Panc1 (cell line): Measurements from ENCODE around the gene LIPI. TPM values are rescaled to one million over a fixed set of nuclear protein-coding genes. Genes with fewer than 3 reads are reported as not detected.

Experiments
- ATAC-seq: fragments of 200-7000 bp; cut with Tn5 transposase; 2 replicates; pipeline ENCODE4 v1.9.1; 2020; ENCODE audit warnings: mild to moderate bottlenecking, moderate library complexity
- BruUV-seq: library from RNA; stranded (reverse); fragments of 400-500 nt; replicated peaks from 2 replicates; lab custom pipeline; 2021; lab: Mats Ljungman, UMichigan
- CTCF ChIA-PET: fragments of 300-600 bp; sonication (Branson Sonifier 250); formaldehyde crosslinking; loops from one replicate; lab custom pipeline; 2022; ENCODE audit warnings: antibody characterized with exemption; lab: Charles Lee
- POLR2A ChIA-PET: fragments of 300-600 bp; sonication (Branson Sonifier 250); formaldehyde crosslinking; loops from one replicate; lab custom pipeline; 2022; ENCODE audit warnings: antibody characterized with exemption; lab: Charles Lee
- DNase-seq: peaks from one replicate; pipeline ENCODE4 v3.0.0-alpha.2; 2010; ENCODE audit warnings: low read depth, low spot score
- H3K27ac ChIP-seq: 2 replicates; pipeline ENCODE4 v1.5.1; 2011; ENCODE audit warnings: mild to moderate bottlenecking, low read length, inconsistent platforms
- H3K27me3 ChIP-seq: fragments of 200-500 bp; sonication (Bioruptor generic); 2 replicates; pipeline ENCODE4 v1.6.0; 2014; ENCODE audit warnings: low read length, inconsistent platforms; ENCODE audit not compliant: control insufficient read depth, insufficient read depth
- H3K36me3 ChIP-seq: fragments of 200-500 bp; sonication (Bioruptor generic); 2 replicates; pipeline ENCODE4 v1.5.1; 2014; ENCODE audit warnings: inconsistent platforms, mild to moderate bottlenecking, low read length, moderate library complexity; ENCODE audit not compliant: control insufficient read depth, insufficient read depth
- H3K4me1 ChIP-seq: 2 replicates; pipeline ENCODE4 v1.5.1; 2011; ENCODE audit warnings: inconsistent platforms, mild to moderate bottlenecking, low read length, moderate library complexity; ENCODE audit not compliant: control insufficient read depth, insufficient read depth
- H3K4me3 ChIP-seq, 2 experiments: 2 replicates each; pipeline ENCODE4 v1.5.1; 2011 to 2012; ENCODE audit warnings: low read depth in 2 of 2, low read length in 2 of 2, mild to moderate bottlenecking in 2 of 2, inconsistent platforms in 1 of 2, moderate library complexity in 1 of 2
- H3K9me3 ChIP-seq: fragments of 200-500 bp; sonication (Bioruptor generic); 2 replicates; pipeline ENCODE4 v1.5.1; 2014; ENCODE audit warnings: low read depth, mild to moderate bottlenecking, inconsistent platforms, low read length, moderate library complexity; ENCODE audit not compliant: control insufficient read depth, insufficient read depth
- CTCF ChIP-seq: fragments of 450-650 bp; IDR thresholded peaks from 2 replicates; pipeline ENCODE4 v1.5.1; 2017; ENCODE audit warnings: mild to moderate bottlenecking
- POLR2AphosphoS5 ChIP-seq: IDR thresholded peaks from 2 replicates; pipeline ENCODE4 v1.6.1; 2012; ENCODE audit warnings: mild to moderate bottlenecking, low read depth, low read length, moderate library complexity
- SIN3A ChIP-seq: IDR thresholded peaks from 2 replicates; pipeline ENCODE4 v1.6.1; 2012; ENCODE audit warnings: low read depth, mild to moderate bottlenecking, low read length, moderate library complexity, borderline replicate concordance; ENCODE audit not compliant: insufficient read depth
- TCF7L2 ChIP-seq: IDR thresholded peaks from 2 replicates; pipeline ENCODE4 v1.6.1; 2011; ENCODE audit warnings: mild to moderate bottlenecking, low read depth, low read length, inconsistent platforms
- in situ Hi-C: cut with HindIII; loops from 2 replicates; pipeline ENCODE4 v1.10.0; 2016; ENCODE audit warnings: low sequenced_read_pairs, low pct_unique_long_range_greater_than_20kb
- intact Hi-C: fragments of 100-400 bp; cut with micrococcal nuclease; formaldehyde crosslinking; loops from one replicate; pipeline ENCODE4 v1.10.0; 2022; ENCODE audit not compliant: unreplicated experiment
- total RNA-seq: library from RNA; stranded (reverse); gene quantifications from one replicate; pipeline ENCODE4 v1.2.1, GENCODE V29; 2021; ENCODE audit not compliant: unreplicated experiment
- TF ChIP-seq, protein P1 (sequence below), 2 experiments: IDR thresholded peaks; 2 replicates each; pipeline ENCODE4 v1.6.1; 2011 to 2012; ENCODE audit warnings: low read depth in 2 of 2, control low read depth in 1 of 2, low read length in 1 of 2, mild to moderate bottlenecking in 1 of 2, moderate library complexity in 1 of 2; ENCODE audit not compliant: insufficient read depth in 1 of 2

Gene LIPI
- total RNA-seq, 1 experiment from 2014 or later, result not detected

- H3K4me3 ChIP-seq, result no peak overlapping the region
- ChIA-PET CTCF (no interaction called here), POLR2A (no interaction called here)
- DNase-seq (no peak), ATAC-seq (no peak)
- H3K36me3 ChIP-seq, result no peaks in the 10 kb centered on the region
- no peak for TF ChIP-seq CTCF
- TF ChIP-seq, protein P1, sequence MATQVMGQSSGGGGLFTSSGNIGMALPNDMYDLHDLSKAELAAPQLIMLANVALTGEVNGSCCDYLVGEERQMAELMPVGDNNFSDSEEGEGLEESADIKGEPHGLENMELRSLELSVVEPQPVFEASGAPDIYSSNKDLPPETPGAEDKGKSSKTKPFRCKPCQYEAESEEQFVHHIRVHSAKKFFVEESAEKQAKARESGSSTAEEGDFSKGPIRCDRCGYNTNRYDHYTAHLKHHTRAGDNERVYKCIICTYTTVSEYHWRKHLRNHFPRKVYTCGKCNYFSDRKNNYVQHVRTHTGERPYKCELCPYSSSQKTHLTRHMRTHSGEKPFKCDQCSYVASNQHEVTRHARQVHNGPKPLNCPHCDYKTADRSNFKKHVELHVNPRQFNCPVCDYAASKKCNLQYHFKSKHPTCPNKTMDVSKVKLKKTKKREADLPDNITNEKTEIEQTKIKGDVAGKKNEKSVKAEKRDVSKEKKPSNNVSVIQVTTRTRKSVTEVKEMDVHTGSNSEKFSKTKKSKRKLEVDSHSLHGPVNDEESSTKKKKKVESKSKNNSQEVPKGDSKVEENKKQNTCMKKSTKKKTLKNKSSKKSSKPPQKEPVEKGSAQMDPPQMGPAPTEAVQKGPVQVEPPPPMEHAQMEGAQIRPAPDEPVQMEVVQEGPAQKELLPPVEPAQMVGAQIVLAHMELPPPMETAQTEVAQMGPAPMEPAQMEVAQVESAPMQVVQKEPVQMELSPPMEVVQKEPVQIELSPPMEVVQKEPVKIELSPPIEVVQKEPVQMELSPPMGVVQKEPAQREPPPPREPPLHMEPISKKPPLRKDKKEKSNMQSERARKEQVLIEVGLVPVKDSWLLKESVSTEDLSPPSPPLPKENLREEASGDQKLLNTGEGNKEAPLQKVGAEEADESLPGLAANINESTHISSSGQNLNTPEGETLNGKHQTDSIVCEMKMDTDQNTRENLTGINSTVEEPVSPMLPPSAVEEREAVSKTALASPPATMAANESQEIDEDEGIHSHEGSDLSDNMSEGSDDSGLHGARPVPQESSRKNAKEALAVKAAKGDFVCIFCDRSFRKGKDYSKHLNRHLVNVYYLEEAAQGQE (IDR thresholded peaks at IDR 0.05; ENCODE audit: insufficient read depth in 1 of 2, low read depth in 2 of 2, low read length in 1 of 2), result no peak
- TF ChIP-seq SIN3A, result no peak
- TF ChIP-seq POLR2AphosphoS5, result no peak
- TF ChIP-seq TCF7L2, result no peak
- H3K27ac ChIP-seq, result no peak overlapping the region
- H3K27me3 ChIP-seq, result no peaks in the 10 kb centered on the region
- in situ Hi-C loops, result no loop called here
- BruUV-seq, result no TSS peak
- intact Hi-C loops, result no loop called here
- no peaks in the 10 kb centered on the region for H3K9me3 ChIP-seq
- H3K4me1 ChIP-seq, result no peaks in the 10 kb centered on the region
These were observed 124.2 kb downstream of the LIPI start for GRCh38 chr21:14086553-14086952.

- intact Hi-C loops, result no loop called here
- POLR2A ChIA-PET, result no interaction called here
- Histone ChIP-seq H3K27me3 (no peaks in the 10 kb centered on the region), H3K4me1 (no peaks in the 10 kb centered on the region), H3K9me3 (no peaks in the 10 kb centered on the region), H3K27ac (no peak overlapping the region), H3K4me3 (no peak overlapping the region), H3K36me3 (no peaks in the 10 kb centered on the region)
- ATAC-seq, result no peak
- TF ChIP-seq POLR2AphosphoS5 (no peak), TCF7L2 (no peak), SIN3A (no peak), CTCF (no peak)
- TF ChIP-seq, protein P1 (IDR thresholded peaks at IDR 0.05; ENCODE audit: insufficient read depth in 1 of 2, low read depth in 2 of 2, low read length in 1 of 2), result no peak
- no peak for DNase-seq
- in situ Hi-C loops, result no loop called here
- CTCF ChIA-PET, result no interaction called here
- no TSS peak for BruUV-seq
These were observed 126.1 kb downstream of the LIPI start for GRCh38 chr21:14084701-14085100.
